GM13976 (cell line): ENCODE data around the gene PTGIR.
A peak's percentile ranks its signal among the peaks of the same experiment; 100 is the strongest.

Experiments used
- DNase-seq: peaks from one replicate; pipeline ENCODE4 v3.0.0; 2012; ENCODE audit warnings: low spot score
- in situ Hi-C: fragments of 300-500 bp; cut with MboI; formaldehyde crosslinking; loops from one replicate; pipeline ENCODE4 v1.12.0; 2022; ENCODE audit warnings: low sequenced_read_pairs, mixed read lengths, inconsistent platforms; ENCODE audit not compliant: unreplicated experiment
- TF ChIP-seq, protein P1 (sequence below): IDR thresholded peaks from 2 replicates; pipeline ENCODE4 v1.5.1; 2012; ENCODE audit warnings: borderline replicate concordance, mild to moderate bottlenecking; ENCODE audit not compliant: insufficient read depth; ENCODE audit errors: extremely low read depth, missing control alignments, control extremely low read depth

PTGIR gene

DNA sequence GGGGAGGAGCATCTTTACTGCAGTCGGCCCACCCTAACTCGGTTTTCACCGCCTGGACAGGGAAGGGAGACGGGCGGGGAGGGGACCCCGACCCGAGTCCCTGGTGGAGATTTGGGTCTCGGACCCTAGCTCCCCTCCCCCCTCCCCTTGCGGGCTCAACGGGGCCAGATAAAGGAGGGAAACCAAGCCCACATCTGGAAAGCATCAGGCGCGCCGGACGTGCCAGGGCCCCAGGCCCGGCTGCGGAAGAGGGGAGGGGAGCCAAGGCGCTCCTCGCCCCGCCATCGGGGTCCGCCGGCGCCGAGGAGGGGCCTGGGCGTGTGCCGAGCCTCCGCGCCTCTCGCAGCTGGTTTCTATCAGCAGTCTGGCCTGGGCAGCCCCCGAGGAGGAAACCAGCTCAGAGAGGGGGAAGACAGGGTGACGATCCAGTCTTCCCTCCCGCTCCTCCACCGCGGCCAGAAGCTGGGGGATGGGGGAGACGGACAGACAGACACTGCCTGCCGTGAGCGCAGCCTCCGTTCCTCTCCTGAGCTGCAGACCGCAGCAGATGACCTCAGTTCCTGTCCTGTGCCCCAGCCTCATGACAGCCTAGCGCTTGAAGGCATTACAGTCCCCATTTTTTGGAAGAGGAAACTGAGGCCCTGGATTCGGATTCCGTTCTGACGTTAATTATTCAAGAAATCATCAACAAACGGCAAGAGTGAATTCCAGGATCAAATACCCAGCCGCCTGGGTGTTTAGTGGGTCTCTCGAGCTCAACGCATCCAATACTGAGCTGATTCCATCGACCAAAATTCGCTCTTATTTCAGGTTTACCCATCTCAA, 14.7 kb upstream of the PTGIR start:
- TF ChIP-seq, protein P1, sequence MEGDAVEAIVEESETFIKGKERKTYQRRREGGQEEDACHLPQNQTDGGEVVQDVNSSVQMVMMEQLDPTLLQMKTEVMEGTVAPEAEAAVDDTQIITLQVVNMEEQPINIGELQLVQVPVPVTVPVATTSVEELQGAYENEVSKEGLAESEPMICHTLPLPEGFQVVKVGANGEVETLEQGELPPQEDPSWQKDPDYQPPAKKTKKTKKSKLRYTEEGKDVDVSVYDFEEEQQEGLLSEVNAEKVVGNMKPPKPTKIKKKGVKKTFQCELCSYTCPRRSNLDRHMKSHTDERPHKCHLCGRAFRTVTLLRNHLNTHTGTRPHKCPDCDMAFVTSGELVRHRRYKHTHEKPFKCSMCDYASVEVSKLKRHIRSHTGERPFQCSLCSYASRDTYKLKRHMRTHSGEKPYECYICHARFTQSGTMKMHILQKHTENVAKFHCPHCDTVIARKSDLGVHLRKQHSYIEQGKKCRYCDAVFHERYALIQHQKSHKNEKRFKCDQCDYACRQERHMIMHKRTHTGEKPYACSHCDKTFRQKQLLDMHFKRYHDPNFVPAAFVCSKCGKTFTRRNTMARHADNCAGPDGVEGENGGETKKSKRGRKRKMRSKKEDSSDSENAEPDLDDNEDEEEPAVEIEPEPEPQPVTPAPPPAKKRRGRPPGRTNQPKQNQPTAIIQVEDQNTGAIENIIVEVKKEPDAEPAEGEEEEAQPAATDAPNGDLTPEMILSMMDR: no peak
- in situ Hi-C loops: no loop called here

GRCh38 chr19:46637224-46637623, 12.3 kb upstream of the PTGIR start:
- no peak for DNase-seq
- in situ Hi-C loops: no loop called here
- TF ChIP-seq, protein P1: no peak

More for the DNA sequence above, 14.7 kb upstream of the PTGIR start:
- DNase-seq: peak; percentile 58

- TF ChIP-seq, protein P1: no peak
- DNase-seq: no peak
- in situ Hi-C loops: no loop called here
Measured at GRCh38 chr19:46635920-46636761, 11.3 kb upstream of the PTGIR start, which contains the start of gene GNG8. GNG8 (minus strand) TSS chr19:46636202; CDS start chr19:46634682, 1,520 bp downstream.

- DNase-seq: no peak
Measured at GRCh38 chr19:46634656-46635218, 9.8 kb upstream of the PTGIR start.

GRCh38 chr19:46634045-46634655, 9.3 kb upstream of the PTGIR start:
- in situ Hi-C loops: no loop called here

More at GRCh38 chr19:46634656-46635218, 9.8 kb upstream of the PTGIR start:
- TF ChIP-seq, protein P1: no peak
- in situ Hi-C loops: no loop called here

DNA sequence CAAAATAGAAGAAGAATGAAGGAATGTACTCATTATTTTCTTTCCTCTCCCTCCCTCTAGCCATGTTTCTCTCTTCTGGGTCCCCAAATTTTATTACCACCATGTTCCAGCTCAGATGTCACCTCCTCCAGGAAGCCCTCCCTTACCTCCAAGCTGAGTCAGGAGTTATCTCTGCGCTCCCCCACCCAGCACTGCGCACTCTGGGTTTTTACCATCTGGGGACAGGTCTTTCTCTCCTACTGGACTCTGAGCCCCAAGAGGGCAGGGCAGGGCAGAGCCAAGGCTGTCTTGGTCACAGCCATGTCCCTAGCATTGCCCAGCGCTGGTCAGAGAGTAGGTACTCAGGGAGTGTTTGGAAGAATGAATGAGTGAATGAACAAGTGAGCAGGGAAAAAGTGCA, 8.2 kb upstream of the PTGIR start:
- TF ChIP-seq, protein P1: no peak
- DNase-seq: no peak
- in situ Hi-C loops: no loop called here

More at GRCh38 chr19:46634045-46634655, 9.3 kb upstream of the PTGIR start:
- peak; percentile 98 for DNase-seq
- TF ChIP-seq, protein P1: no peak
